Stimulated activated naive B cell treated with anti-CD40 and anti-IgM and Interleukin-4, amounts not matched to agents 10 μg/mL and 1 μg/mL and 100 μg/mL, for 72 hours (primary cell): ENCODE data around the gene TECPR2.

Source experiments
- ATAC-seq, 2 donors: fragments of 150-1000 bp; cut with Tn5 transposase; replicated peaks; 2 replicates each; pipeline ENCODE4 v1.10.0; 2021; ENCODE audit warnings: moderate library complexity in 1 of 2
- DNase-seq: peaks from one replicate; pipeline ENCODE4 v3.0.0; 2021
- H3K27ac Mint-ChIP-seq: one replicate; pipeline ENCODE4 v1.8.0; 2022; ENCODE audit warnings: mild to moderate bottlenecking, mixed read lengths
- H3K27me3 Mint-ChIP-seq, 2 donors: one replicate each; pipeline ENCODE4 v1.8.0; 2022; ENCODE audit warnings: mixed read lengths in 2 of 2
- H3K36me3 Mint-ChIP-seq, 2 donors: one replicate each; pipeline ENCODE4 v1.8.0; 2022; ENCODE audit warnings: mixed read lengths in 2 of 2, mild to moderate bottlenecking in 1 of 2
- H3K4me1 Mint-ChIP-seq, 2 donors: one replicate each; pipeline ENCODE4 v1.8.0; 2022; ENCODE audit warnings: mixed read lengths in 2 of 2, mild to moderate bottlenecking in 1 of 2
- H3K4me3 Mint-ChIP-seq, 2 donors: one replicate each; pipeline ENCODE4 v1.8.0; 2022; ENCODE audit warnings: mild to moderate bottlenecking in 2 of 2, mixed read lengths in 2 of 2, moderate library complexity in 1 of 2
- H3K9me3 Mint-ChIP-seq, 2 donors: one replicate each; pipeline ENCODE4 v1.8.0; 2022; ENCODE audit warnings: mixed read lengths in 2 of 2, mild to moderate bottlenecking in 1 of 2

Gene TECPR2

DNA sequence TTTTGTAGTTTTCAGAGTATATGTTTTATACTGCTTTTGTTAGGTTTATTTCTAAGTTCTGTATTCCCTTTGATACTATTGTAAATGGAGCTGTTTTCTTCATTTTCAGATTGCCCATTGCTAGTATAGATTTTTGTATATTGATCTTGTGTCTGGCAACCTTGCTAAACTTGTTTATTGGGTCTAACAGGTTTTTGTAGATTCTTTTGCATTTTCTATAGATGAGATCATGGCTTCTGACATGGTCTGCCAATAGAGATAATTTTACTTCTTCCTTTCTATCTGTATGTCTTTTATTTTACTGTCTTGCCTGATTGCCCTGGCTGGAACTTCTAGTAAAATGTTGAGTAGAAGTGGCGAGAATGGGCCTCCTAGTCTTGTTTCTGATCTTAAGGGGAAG lies 106.5 kb downstream of the TECPR2 start:
- ATAC-seq (no peak), DNase-seq (no peak)
- H3K27ac Mint-ChIP-seq, result no peak overlapping the region
- H3K27me3 Mint-ChIP-seq, result no peaks in the 10 kb centered on the region
- no peaks in the 10 kb centered on the region for H3K4me1 Mint-ChIP-seq
- peaks cover 37 to 58% of the 10 kb centered on the region in 2 donors for H3K36me3 Mint-ChIP-seq
- no peak overlapping the region for H3K4me3 Mint-ChIP-seq
- peaks cover 0 to 1% of the 10 kb centered on the region in 2 donors for H3K9me3 Mint-ChIP-seq

GRCh38 chr14:102471921-102472790 lies 109.4 kb downstream of the TECPR2 start:
- Mint-ChIP-seq H3K27ac (no peak overlapping the region), H3K9me3 (peaks cover 0 to 1% of the 10 kb centered on the region in 2 donors), H3K36me3 (peaks cover 25 to 49% of the 10 kb centered on the region in 2 donors), H3K27me3 (no peaks in the 10 kb centered on the region), H3K4me3 (no peak overlapping the region), H3K4me1 (no peaks in the 10 kb centered on the region)
- no peak for DNase-seq
- ATAC-seq, result no peak

- Mint-ChIP-seq H3K27ac (no peak overlapping the region), H3K36me3 (peaks cover 23 to 45% of the 10 kb centered on the region in 2 donors), H3K4me1 (no peaks in the 10 kb centered on the region), H3K27me3 (no peaks in the 10 kb centered on the region), H3K9me3 (peaks cover 0 to 1% of the 10 kb centered on the region in 2 donors), H3K4me3 (no peak overlapping the region)
- ATAC-seq, result no peak
- DNase-seq, result no peak
Measured at GRCh38 chr14:102472791-102473150, 110.0 kb downstream of the TECPR2 start.

GRCh38 chr14:102473559-102473958 lies 110.8 kb downstream of the TECPR2 start:
- Mint-ChIP-seq H3K27me3 (no peaks in the 10 kb centered on the region), H3K36me3 (peaks cover 20 to 38% of the 10 kb centered on the region in 2 donors), H3K4me1 (no peaks in the 10 kb centered on the region), H3K4me3 (no peak overlapping the region), H3K9me3 (peaks cover 0 to under 1% of the 10 kb centered on the region in 2 donors), H3K27ac (no peak overlapping the region)
- DNase-seq, result no peak
- no peak for ATAC-seq

GRCh38 chr14:102474934-102475333 lies 112.2 kb downstream of the TECPR2 start:
- H3K36me3 Mint-ChIP-seq, result peaks cover 7 to 25% of the 10 kb centered on the region in 2 donors
- DNase-seq (no peak), ATAC-seq (no peak)
- H3K9me3 Mint-ChIP-seq, result no peaks in the 10 kb centered on the region
- H3K4me1 Mint-ChIP-seq, result peaks cover 0 to 3% of the 10 kb centered on the region in 2 donors
- no peak overlapping the region for H3K27ac Mint-ChIP-seq
- no peaks in the 10 kb centered on the region for H3K27me3 Mint-ChIP-seq
- no peak overlapping the region for H3K4me3 Mint-ChIP-seq

GRCh38 chr14:102479107-102479506 lies 116.4 kb downstream of the TECPR2 start:
- ATAC-seq (no peak), DNase-seq (no peak)
- Mint-ChIP-seq H3K27ac (no peak overlapping the region), H3K36me3 (peaks cover 12 to 22% of the 10 kb centered on the region in 2 donors), H3K27me3 (no peaks in the 10 kb centered on the region), H3K4me1 (peaks cover 0 to 3% of the 10 kb centered on the region in 2 donors), H3K4me3 (no peak overlapping the region), H3K9me3 (peaks cover 5 to 6% of the 10 kb centered on the region in 2 donors)

- Mint-ChIP-seq H3K9me3 (peaks cover 5 to 6% of the 10 kb centered on the region in 2 donors), H3K36me3 (peaks cover 13 to 27% of the 10 kb centered on the region in 2 donors), H3K27me3 (no peaks in the 10 kb centered on the region), H3K4me1 (peaks cover 0 to 3% of the 10 kb centered on the region in 2 donors), H3K4me3 (no peak overlapping the region), H3K27ac (no peak overlapping the region)
- ATAC-seq (no peak), DNase-seq (no peak)
Measured at GRCh38 chr14:102479777-102480176, 117.0 kb downstream of the TECPR2 start.

DNA sequence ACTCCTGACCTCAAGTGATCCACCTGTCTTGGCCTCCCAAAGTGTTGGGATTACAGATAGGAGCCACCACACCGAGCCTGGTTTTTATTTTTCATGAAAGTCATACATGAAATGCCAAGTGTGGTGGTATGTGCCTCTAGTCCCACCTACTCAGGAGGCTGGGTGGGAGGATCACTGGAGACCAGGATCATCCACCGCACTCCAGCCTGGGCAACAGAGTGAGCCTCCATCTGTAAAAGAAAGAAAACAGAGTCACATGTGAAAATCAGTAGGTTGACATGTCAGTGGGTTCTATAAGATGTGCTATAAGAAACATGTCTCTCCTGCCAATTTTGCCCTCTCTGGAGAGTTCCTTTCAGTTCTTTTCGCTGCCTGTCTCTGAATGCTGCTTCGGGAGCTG lies 118.6 kb downstream of the TECPR2 start:
- ATAC-seq, result no peak
- H3K27ac Mint-ChIP-seq, result no peak overlapping the region
- H3K4me3 Mint-ChIP-seq, result no peak overlapping the region
- peaks cover 0 to 3% of the 10 kb centered on the region in 2 donors for H3K4me1 Mint-ChIP-seq
- peaks cover 5 to 6% of the 10 kb centered on the region in 2 donors for H3K9me3 Mint-ChIP-seq
- peaks cover 16 to 34% of the 10 kb centered on the region in 2 donors for H3K36me3 Mint-ChIP-seq
- DNase-seq, result no peak
- no peaks in the 10 kb centered on the region for H3K27me3 Mint-ChIP-seq

- peaks cover 16 to 38% of the 10 kb centered on the region in 2 donors for H3K36me3 Mint-ChIP-seq
- H3K9me3 Mint-ChIP-seq, result peaks cover 5 to 6% of the 10 kb centered on the region in 2 donors
- H3K27me3 Mint-ChIP-seq, result no peaks in the 10 kb centered on the region
- DNase-seq (no peak), ATAC-seq (no peak)
- peaks cover 0 to 3% of the 10 kb centered on the region in 2 donors for H3K4me1 Mint-ChIP-seq
- no peak overlapping the region for H3K27ac Mint-ChIP-seq
- no peak overlapping the region for H3K4me3 Mint-ChIP-seq
Measured at GRCh38 chr14:102481791-102482238, 119.1 kb downstream of the TECPR2 start.

- ATAC-seq (no peak), DNase-seq (no peak)
- no peak overlapping the region for H3K27ac Mint-ChIP-seq
- H3K36me3 Mint-ChIP-seq, result peaks cover 16 to 40% of the 10 kb centered on the region in 2 donors
- H3K4me1 Mint-ChIP-seq, result peaks cover 0 to 3% of the 10 kb centered on the region in 2 donors
- no peaks in the 10 kb centered on the region for H3K27me3 Mint-ChIP-seq
- H3K9me3 Mint-ChIP-seq, result peaks cover 5 to 6% of the 10 kb centered on the region in 2 donors
- no peak overlapping the region for H3K4me3 Mint-ChIP-seq
Measured at GRCh38 chr14:102484316-102484715, 121.6 kb downstream of the TECPR2 start.

DNA sequence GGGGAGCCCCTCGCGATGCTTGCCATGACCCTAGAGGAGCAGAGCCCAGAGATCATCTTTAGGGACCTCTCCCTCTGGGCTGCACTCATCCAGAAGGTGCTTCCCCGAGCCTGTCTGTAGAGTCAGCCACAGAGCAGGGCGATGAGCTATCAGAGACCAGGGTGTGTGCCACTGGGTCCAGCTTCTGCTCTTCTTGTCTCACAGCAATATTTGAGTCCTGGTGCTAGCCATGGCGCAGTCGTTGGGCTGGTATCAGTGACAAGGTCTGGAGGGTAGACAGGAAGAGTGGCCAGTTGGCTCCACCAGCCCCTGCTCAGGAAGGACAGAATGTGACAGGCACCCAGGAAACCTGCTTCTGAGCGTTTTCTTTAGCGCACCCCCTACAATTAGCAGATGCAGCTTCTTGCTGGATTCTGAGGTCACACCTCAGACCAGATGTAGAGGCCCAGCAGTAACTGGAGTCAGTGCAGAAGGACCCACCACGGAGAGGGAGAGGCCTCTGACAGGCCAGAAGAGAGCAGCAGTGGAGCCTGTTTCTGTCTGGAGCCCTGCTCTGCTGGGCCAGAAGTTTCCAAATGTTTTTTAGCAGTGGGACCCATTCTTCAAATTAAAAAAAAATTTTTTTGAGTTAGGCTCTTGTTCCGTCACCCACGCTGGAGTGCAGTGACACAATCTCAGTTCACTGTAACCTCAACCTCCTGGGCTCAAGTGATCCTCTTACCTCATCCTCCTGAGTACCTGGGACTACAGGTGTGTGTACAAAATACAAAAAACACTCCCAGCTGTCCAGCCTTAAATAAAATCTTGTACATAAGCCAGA lies 123.2 kb downstream of the TECPR2 start:
- peaks cover 16 to 44% of the 10 kb centered on the region in 2 donors for H3K36me3 Mint-ChIP-seq
- no peak overlapping the region for H3K4me3 Mint-ChIP-seq
- H3K9me3 Mint-ChIP-seq, result peaks cover 5 to 6% of the 10 kb centered on the region in 2 donors
- H3K27me3 Mint-ChIP-seq, result no peaks in the 10 kb centered on the region
- ATAC-seq, result no peak
- DNase-seq, result no peak
- H3K27ac Mint-ChIP-seq, result no peak overlapping the region
- no peaks in the 10 kb centered on the region for H3K4me1 Mint-ChIP-seq

DNA sequence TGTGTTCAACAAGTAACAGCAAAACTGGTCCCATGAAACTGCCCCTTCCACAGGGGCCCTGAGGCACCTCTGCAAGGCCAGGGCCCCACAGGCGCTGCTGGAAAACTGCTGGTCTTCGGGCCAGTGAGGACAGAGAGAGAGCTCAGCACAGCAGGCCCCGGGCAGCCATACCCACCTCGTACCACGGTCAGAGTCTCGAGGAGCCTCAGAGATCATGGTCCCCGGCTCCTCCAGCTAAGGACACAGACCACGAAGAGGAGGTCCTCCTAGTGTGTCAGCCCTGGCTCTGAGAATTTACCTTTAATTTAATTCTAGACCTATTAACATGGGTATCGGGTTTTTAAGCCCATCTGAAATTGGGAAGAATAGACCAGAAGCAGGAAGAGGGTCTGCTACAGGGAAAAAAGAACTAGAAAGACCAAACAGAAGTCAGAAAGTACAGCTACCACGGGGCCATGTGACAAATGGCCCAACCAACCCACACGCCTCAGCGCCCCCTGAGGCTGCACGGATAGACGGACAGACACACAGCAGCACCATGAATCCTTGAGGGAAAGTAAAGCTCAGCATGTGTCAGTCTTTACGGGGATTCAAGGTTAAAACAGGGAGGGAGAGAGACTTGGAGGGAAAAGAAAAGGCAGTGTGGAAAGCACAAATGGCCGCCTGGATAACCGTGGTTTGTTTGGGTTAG lies 123.9 kb downstream of the TECPR2 start:
- no peak overlapping the region for H3K4me3 Mint-ChIP-seq
- H3K27ac Mint-ChIP-seq, result no peak overlapping the region
- ATAC-seq, result no peak
- peaks cover 5 to 6% of the 10 kb centered on the region in 2 donors for H3K9me3 Mint-ChIP-seq
- no peaks in the 10 kb centered on the region for H3K27me3 Mint-ChIP-seq
- no peaks in the 10 kb centered on the region for H3K4me1 Mint-ChIP-seq
- peaks cover 16 to 46% of the 10 kb centered on the region in 2 donors for H3K36me3 Mint-ChIP-seq
- no peak for DNase-seq

GRCh38 chr14:102487204-102487577 lies 124.5 kb downstream of the TECPR2 start:
- no peak overlapping the region for H3K27ac Mint-ChIP-seq
- H3K27me3 Mint-ChIP-seq, result no peaks in the 10 kb centered on the region
- H3K36me3 Mint-ChIP-seq, result peaks cover 15 to 43% of the 10 kb centered on the region in 2 donors
- H3K9me3 Mint-ChIP-seq, result peaks cover 5 to 6% of the 10 kb centered on the region in 2 donors
- H3K4me1 Mint-ChIP-seq, result no peaks in the 10 kb centered on the region
- DNase-seq, result no peak
- ATAC-seq, result no peak
- H3K4me3 Mint-ChIP-seq, result no peak overlapping the region

- no peaks in the 10 kb centered on the region for H3K27me3 Mint-ChIP-seq
- H3K4me1 Mint-ChIP-seq, result no peaks in the 10 kb centered on the region
- no peak overlapping the region for H3K4me3 Mint-ChIP-seq
- no peak for ATAC-seq
- H3K27ac Mint-ChIP-seq, result no peak overlapping the region
- H3K36me3 Mint-ChIP-seq, result peaks cover under 1 to 20% of the 10 kb centered on the region in 2 donors
- H3K9me3 Mint-ChIP-seq, result no peaks in the 10 kb centered on the region
- no peak for DNase-seq
Measured at GRCh38 chr14:102490456-102490855, 127.7 kb downstream of the TECPR2 start.
